Activated naive CD8-positive, alpha-beta T cell (primary cell): ENCODE measurements around the gene TEX13C.

ENCODE experiments used
- H3K27ac Mint-ChIP-seq: one replicate; pipeline ENCODE4 v1.8.0; 2021; ENCODE audit warnings: mixed read lengths
- H3K27me3 Mint-ChIP-seq: one replicate; pipeline ENCODE4 v1.8.0; 2021; ENCODE audit warnings: mixed read lengths
- H3K36me3 Mint-ChIP-seq: one replicate; pipeline ENCODE4 v1.8.0; 2021; ENCODE audit warnings: mixed read lengths
- H3K4me1 Mint-ChIP-seq: one replicate; pipeline ENCODE4 v1.8.0; 2021; ENCODE audit warnings: low read depth, mixed read lengths
- H3K4me3 Mint-ChIP-seq: one replicate; pipeline ENCODE4 v1.8.0; 2021; ENCODE audit warnings: mild to moderate bottlenecking, mixed read lengths
- H3K9me3 Mint-ChIP-seq: one replicate; pipeline ENCODE4 v1.8.0; 2021; ENCODE audit warnings: low read depth, mixed read lengths

TEX13C gene

GRCh38 chrX:125333583-125333982, 13.9 kb downstream of the TEX13C start:
- no peaks in the 10 kb centered on the region for H3K27me3 Mint-ChIP-seq
- no peak overlapping the region for H3K27ac Mint-ChIP-seq
- H3K4me3 Mint-ChIP-seq: no peak overlapping the region
- H3K4me1 Mint-ChIP-seq: no peaks in the 10 kb centered on the region
- no peaks in the 10 kb centered on the region for H3K9me3 Mint-ChIP-seq
- H3K36me3 Mint-ChIP-seq: no peaks in the 10 kb centered on the region

DNA sequence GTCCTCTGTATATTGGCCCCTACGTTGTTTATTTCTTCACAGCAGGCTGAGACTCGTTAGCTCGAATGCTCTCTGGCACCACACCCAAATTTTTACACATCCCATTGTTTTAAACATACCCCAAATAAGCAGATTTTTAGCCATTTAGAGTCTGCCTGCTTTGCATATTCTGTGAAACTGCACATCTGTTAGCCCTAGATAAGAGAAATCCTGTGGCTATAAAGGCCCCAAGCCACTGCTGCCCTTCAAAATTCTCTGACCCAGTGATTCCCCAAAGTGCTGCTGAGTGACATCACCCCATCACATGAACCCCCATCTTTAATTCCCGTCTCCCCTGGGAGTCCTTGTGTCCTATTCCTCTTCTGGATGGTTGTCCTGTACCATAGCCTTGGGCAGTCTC, 20.8 kb downstream of the TEX13C start:
- no peaks in the 10 kb centered on the region for H3K4me1 Mint-ChIP-seq
- no peak overlapping the region for H3K27ac Mint-ChIP-seq
- no peaks in the 10 kb centered on the region for H3K27me3 Mint-ChIP-seq
- no peaks in the 10 kb centered on the region for H3K9me3 Mint-ChIP-seq
- no peaks in the 10 kb centered on the region for H3K36me3 Mint-ChIP-seq
- H3K4me3 Mint-ChIP-seq: no peak overlapping the region

DNA sequence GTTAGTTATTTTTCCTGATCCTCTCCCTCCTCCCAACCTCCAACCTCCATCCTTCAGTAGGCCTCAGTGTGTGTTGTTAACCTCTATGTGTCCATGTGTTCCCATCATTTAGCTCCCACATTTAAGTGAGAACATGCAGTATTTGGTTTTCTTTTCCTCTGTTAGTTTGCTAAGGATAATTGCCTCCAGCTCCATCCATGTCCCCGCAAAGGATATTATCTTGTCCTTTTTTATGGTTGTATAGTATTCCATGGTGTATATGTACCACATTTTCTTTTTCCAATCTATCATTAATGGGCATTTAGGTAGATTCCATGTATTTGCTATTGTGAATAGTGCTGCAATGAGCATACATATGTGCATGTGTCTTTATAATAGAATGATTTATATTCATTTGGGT, 54.5 kb downstream of the TEX13C start:
- Mint-ChIP-seq H3K27me3 (no peaks in the 10 kb centered on the region), H3K4me3 (no peak overlapping the region), H3K9me3 (no peaks in the 10 kb centered on the region), H3K4me1 (no peaks in the 10 kb centered on the region), H3K36me3 (no peaks in the 10 kb centered on the region), H3K27ac (no peak overlapping the region)
